SK-N-SH (cell line): ENCODE results near the gene RPL9. TPM values are rescaled to one million over a fixed set of nuclear protein-coding genes. Genes with fewer than 3 reads are reported as not detected.

Experiments
- CTCF ChIA-PET: fragments of 300-600, 350-600 bp; formaldehyde crosslinking; extraction: SDS; loops from one replicate; lab custom pipeline; 2021; lab: Yijun Ruan, JAX
- POLR2A ChIA-PET: fragments of 350-600 bp; sonication (Branson Sonifier 250); formaldehyde crosslinking; extraction: SDS; loops from one replicate; lab custom pipeline; 2020; ENCODE audit warnings: antibody characterized with exemption, inconsistent platforms; lab: Yijun Ruan, JAX
- DNase-seq: peaks from one replicate; pipeline ENCODE4 v3.0.0; 2012
- H2AFZ ChIP-seq: fragments of 200-600 bp; sonication (generic); 2 replicates; pipeline ENCODE4 v1.8.1; 2016; ENCODE audit warnings: antibody characterized with exemption, mild to moderate bottlenecking, low read depth
- H3F3A ChIP-seq: fragments of 200-600 bp; sonication (generic); replicated peaks from 2 replicates; pipeline ENCODE3; 2016; ENCODE audit warnings: antibody characterized with exemption, mild to moderate bottlenecking; ENCODE audit not compliant: insufficient read depth
- H3K27ac ChIP-seq, 2 experiments: fragments of 200-500 bp in 1 of 2; fragments of 200-600 bp in 1 of 2; sonication (Bioruptor generic) in 1 of 2; sonication (generic), shearing (Covaris generic) in 1 of 2; 2 replicates each; pipeline versions ENCODE4 v1.5.1 to v1.6.1; 2014 to 2016; ENCODE audit warnings: low read depth in 2 of 2, inconsistent platforms in 1 of 2, low read length in 1 of 2, mild to moderate bottlenecking in 1 of 2, mixed read lengths in 1 of 2
- H3K27me3 ChIP-seq: fragments of 200-600 bp; sonication (generic), shearing (Covaris generic); 2 replicates; pipeline ENCODE4 v1.6.1; 2016; ENCODE audit warnings: mixed run types; ENCODE audit not compliant: insufficient read depth
- H3K36me3 ChIP-seq, 2 experiments: fragments of 200-500 bp in 1 of 2; fragments of 200-600 bp in 1 of 2; sonication (Bioruptor generic) in 1 of 2; sonication (generic) in 1 of 2; replicated peaks in 1 of 2; 2 replicates each; pipeline versions ENCODE3 to v1.5.1; 2014 to 2016; ENCODE audit warnings: low read length in 1 of 2, mild to moderate bottlenecking in 1 of 2; ENCODE audit not compliant: insufficient read depth in 2 of 2, control insufficient read depth in 1 of 2
- H3K4me1 ChIP-seq, 2 experiments: fragments of 200-500 bp in 1 of 2; fragments of 200-600 bp in 1 of 2; sonication (Bioruptor generic) in 1 of 2; sonication (generic), shearing (Covaris generic) in 1 of 2; 2 replicates each; pipeline versions ENCODE4 v1.5.1 to v1.6.1; 2014 to 2016; ENCODE audit warnings: low read depth in 1 of 2, low read length in 1 of 2, mixed run types in 1 of 2; ENCODE audit not compliant: insufficient read depth in 2 of 2, control insufficient read depth in 1 of 2
- H3K4me2 ChIP-seq: fragments of 200-600 bp; sonication (generic), shearing (Covaris generic); 2 replicates; pipeline ENCODE4 v1.6.1; 2017; ENCODE audit warnings: mixed run types
- H3K4me3 ChIP-seq, 2 experiments: fragments of 200-500 bp in 1 of 2; fragments of 200-600 bp in 1 of 2; sonication (Bioruptor generic) in 1 of 2; sonication (generic), shearing (Covaris generic) in 1 of 2; 2 replicates each; pipeline versions ENCODE4 v1.5.1 to v1.8.1; 2014 to 2016; ENCODE audit warnings: low read depth in 2 of 2, inconsistent platforms in 1 of 2, low read length in 1 of 2, mild to moderate bottlenecking in 1 of 2, mixed read lengths in 1 of 2, moderate library complexity in 1 of 2
- H3K79me2 ChIP-seq: fragments of 200-600 bp; sonication (generic); 2 replicates; pipeline ENCODE4 v1.8.1; 2017; ENCODE audit warnings: mild to moderate bottlenecking; ENCODE audit not compliant: insufficient read depth
- H3K9ac ChIP-seq: fragments of 200-600 bp; sonication (generic); 2 replicates; pipeline ENCODE4 v1.6.1; 2017; ENCODE audit warnings: mixed run types
- H3K9me2 ChIP-seq: fragments of 200-600 bp; sonication (generic); 2 replicates; pipeline ENCODE4 v1.6.1; 2017; ENCODE audit warnings: mixed run types
- H3K9me3 ChIP-seq: fragments of 200-600 bp; sonication (generic); 2 replicates; pipeline ENCODE4 v1.6.1; 2017; ENCODE audit warnings: mixed run types, mild to moderate bottlenecking, moderate library complexity
- H4K20me1 ChIP-seq: fragments of 200-600 bp; sonication (generic); 2 replicates; pipeline ENCODE4 v1.6.1; 2017; ENCODE audit warnings: mild to moderate bottlenecking, mixed run types; ENCODE audit not compliant: insufficient read depth
- ELF1 ChIP-seq: IDR thresholded peaks from 2 replicates; pipeline ENCODE4 v1.4.0; 2012
- EZH2phosphoT487 ChIP-seq: fragments of 200-600 bp; sonication (generic); IDR thresholded peaks from 2 replicates; pipeline ENCODE4 v1.6.1; 2017; ENCODE audit warnings: low read depth, mixed run types, mild to moderate bottlenecking, antibody characterized with exemption, moderate library complexity, borderline replicate concordance
- FOSL2 ChIP-seq: IDR thresholded peaks from 2 replicates; pipeline ENCODE4 v1.4.0; 2012; ENCODE audit warnings: low read depth, mild to moderate bottlenecking, moderate library complexity, borderline replicate concordance
- FOXJ3 ChIP-seq: sonication (generic); formaldehyde crosslinking; IDR thresholded peaks from 2 replicates; pipeline ENCODE4 v1.5.1; 2020; ENCODE audit warnings: mild to moderate bottlenecking, missing genetic modification reagents
- FOXM1 ChIP-seq: IDR thresholded peaks from 2 replicates; pipeline ENCODE4 v1.4.0; 2012; ENCODE audit warnings: low read depth, mild to moderate bottlenecking
- GABPA ChIP-seq: IDR thresholded peaks from 2 replicates; pipeline ENCODE4 v1.4.0; 2012; ENCODE audit warnings: low read depth, mild to moderate bottlenecking
- JUND ChIP-seq: IDR thresholded peaks from 2 replicates; pipeline ENCODE4 v1.4.0; 2012
- MXI1 ChIP-seq: IDR thresholded peaks from 2 replicates; pipeline ENCODE4 v1.6.1; 2012; ENCODE audit warnings: mild to moderate bottlenecking, low read depth, low read length, improper control_type of control experiment
- NFIC ChIP-seq: IDR thresholded peaks from 2 replicates; pipeline ENCODE4 v1.4.0; 2012; ENCODE audit warnings: borderline replicate concordance
- POLR2AphosphoS5 ChIP-seq: IDR thresholded peaks from 2 replicates; pipeline ENCODE4 v1.6.1; 2012; ENCODE audit warnings: low read depth, low read length
- RFX5 ChIP-seq: IDR thresholded peaks from 2 replicates; pipeline ENCODE4 v1.6.1; 2012; ENCODE audit warnings: mild to moderate bottlenecking, improper control_type of control experiment, low read length
- SMC3 ChIP-seq: IDR thresholded peaks from 2 replicates; pipeline ENCODE4 v1.6.1; 2012; ENCODE audit warnings: low read depth, low read length, improper control_type of control experiment
- TAF1 ChIP-seq: IDR thresholded peaks from 2 replicates; pipeline ENCODE4 v1.6.1; 2012; ENCODE audit warnings: low read depth, mild to moderate bottlenecking, low read length, moderate library complexity, borderline replicate concordance
- TEAD4 ChIP-seq: IDR thresholded peaks from 2 replicates; pipeline ENCODE4 v1.4.0; 2012; ENCODE audit warnings: mild to moderate bottlenecking, borderline replicate concordance; ENCODE audit not compliant: insufficient read depth
- YY1 ChIP-seq: IDR thresholded peaks from 2 replicates; pipeline ENCODE4 v1.4.0; 2012; ENCODE audit warnings: low read depth, mild to moderate bottlenecking
- WGBS: methylation state at CpG from one replicate; pipeline ENCODE4 v1.1.6; 2017; ENCODE audit warnings: low lambda C conversion rate; 5-methylcytosine and 5-hydroxymethylcytosine counted together
- polyA plus RNA-seq, 3 experiments: library from polyadenylated mRNA; depleted of rRNA; stranded (reverse); fragments of >200 nt; gene quantifications; 2 replicates each; pipeline ENCODE4 v1.2.3, GENCODE V29; 2012
- TF ChIP-seq, protein P1 (sequence below): IDR thresholded peaks from 2 replicates; pipeline ENCODE4 v1.6.1; 2012; ENCODE audit warnings: mild to moderate bottlenecking, low read depth, low read length, moderate library complexity
- TF ChIP-seq, protein P2 (sequence below): fragments of 200-600 bp; sonication (generic); IDR thresholded peaks from 2 replicates; pipeline ENCODE4 v1.6.1; 2017; ENCODE audit warnings: antibody characterized with exemption, mild to moderate bottlenecking, moderate library complexity
- TF ChIP-seq, protein P3 (sequence below): IDR thresholded peaks from 2 replicates; pipeline ENCODE4 v1.4.0; 2012; ENCODE audit warnings: low read depth, borderline replicate concordance

Gene RPL9
- polyA plus RNA-seq, 1 of the 3 experiments (the other 2 are of a cell fraction): 1,564 TPM

DNA sequence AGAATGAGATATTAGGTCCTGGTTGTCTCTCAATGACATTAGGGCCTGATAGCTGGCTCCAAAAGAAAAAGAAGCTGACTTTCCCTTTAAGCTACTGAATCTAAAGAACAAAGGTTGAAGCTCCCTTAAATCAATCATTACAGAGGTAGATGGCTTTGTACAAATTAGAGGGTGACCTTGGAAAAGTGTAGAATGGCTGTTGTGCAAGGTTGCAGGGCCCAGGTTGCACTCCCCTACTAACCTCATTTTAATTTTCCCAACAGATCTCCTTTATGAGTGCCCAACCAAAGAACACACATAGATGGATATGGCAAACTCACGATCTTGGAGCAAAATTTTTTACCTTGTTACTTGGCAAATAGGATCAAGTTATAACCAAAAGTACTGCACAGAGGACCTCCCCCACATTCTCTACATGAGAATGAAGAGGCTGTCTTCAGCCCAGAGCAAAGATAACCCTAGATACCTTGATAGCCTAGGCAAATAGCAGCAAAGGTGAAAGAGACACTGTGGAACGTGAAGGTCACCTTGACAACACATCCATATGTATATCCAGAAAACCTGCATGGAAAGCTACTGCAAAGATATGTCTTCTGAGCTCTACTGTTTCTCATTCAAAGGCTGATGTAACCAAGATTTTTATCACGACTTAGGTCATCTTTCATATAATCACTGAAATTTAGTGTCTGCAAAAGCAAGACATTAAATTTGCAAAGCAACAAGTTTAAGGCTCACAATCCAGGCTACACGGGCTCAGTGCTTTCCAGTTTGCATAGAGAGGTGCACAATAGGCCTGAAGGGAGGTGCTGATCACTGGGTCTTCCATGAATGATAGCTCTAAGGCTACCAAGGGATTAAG is 29.0 kb downstream of the RPL9 start:
- no peak overlapping the region for H3K9ac ChIP-seq
- no peak for DNase-seq
- H3K27me3 ChIP-seq: no peaks in the 10 kb centered on the region
- no peaks in the 10 kb centered on the region for H3K9me2 ChIP-seq
- no peaks in the 10 kb centered on the region for H3K79me2 ChIP-seq
- no peak overlapping the region for H3K27ac ChIP-seq
- H3K9me3 ChIP-seq: no peaks in the 10 kb centered on the region
- H4K20me1 ChIP-seq: no peaks in the 10 kb centered on the region
- POLR2A ChIA-PET: no interaction called here
- H2AFZ ChIP-seq: no peak overlapping the region
- H3K4me3 ChIP-seq: no peak overlapping the region
- H3K36me3 ChIP-seq: no peaks in the 10 kb centered on the region
- no peaks in the 10 kb centered on the region for H3K4me1 ChIP-seq
- TF ChIP-seq MXI1: no peak
- no peak for TF ChIP-seq NFIC
- no peak for TF ChIP-seq TEAD4
- no peak for TF ChIP-seq FOXJ3 (CRISPR knock-in tag)
- no peak for TF ChIP-seq YY1
- no peak for TF ChIP-seq GABPA
- TF ChIP-seq, protein P1, sequence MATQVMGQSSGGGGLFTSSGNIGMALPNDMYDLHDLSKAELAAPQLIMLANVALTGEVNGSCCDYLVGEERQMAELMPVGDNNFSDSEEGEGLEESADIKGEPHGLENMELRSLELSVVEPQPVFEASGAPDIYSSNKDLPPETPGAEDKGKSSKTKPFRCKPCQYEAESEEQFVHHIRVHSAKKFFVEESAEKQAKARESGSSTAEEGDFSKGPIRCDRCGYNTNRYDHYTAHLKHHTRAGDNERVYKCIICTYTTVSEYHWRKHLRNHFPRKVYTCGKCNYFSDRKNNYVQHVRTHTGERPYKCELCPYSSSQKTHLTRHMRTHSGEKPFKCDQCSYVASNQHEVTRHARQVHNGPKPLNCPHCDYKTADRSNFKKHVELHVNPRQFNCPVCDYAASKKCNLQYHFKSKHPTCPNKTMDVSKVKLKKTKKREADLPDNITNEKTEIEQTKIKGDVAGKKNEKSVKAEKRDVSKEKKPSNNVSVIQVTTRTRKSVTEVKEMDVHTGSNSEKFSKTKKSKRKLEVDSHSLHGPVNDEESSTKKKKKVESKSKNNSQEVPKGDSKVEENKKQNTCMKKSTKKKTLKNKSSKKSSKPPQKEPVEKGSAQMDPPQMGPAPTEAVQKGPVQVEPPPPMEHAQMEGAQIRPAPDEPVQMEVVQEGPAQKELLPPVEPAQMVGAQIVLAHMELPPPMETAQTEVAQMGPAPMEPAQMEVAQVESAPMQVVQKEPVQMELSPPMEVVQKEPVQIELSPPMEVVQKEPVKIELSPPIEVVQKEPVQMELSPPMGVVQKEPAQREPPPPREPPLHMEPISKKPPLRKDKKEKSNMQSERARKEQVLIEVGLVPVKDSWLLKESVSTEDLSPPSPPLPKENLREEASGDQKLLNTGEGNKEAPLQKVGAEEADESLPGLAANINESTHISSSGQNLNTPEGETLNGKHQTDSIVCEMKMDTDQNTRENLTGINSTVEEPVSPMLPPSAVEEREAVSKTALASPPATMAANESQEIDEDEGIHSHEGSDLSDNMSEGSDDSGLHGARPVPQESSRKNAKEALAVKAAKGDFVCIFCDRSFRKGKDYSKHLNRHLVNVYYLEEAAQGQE: no peak
- TF ChIP-seq, protein P2, sequence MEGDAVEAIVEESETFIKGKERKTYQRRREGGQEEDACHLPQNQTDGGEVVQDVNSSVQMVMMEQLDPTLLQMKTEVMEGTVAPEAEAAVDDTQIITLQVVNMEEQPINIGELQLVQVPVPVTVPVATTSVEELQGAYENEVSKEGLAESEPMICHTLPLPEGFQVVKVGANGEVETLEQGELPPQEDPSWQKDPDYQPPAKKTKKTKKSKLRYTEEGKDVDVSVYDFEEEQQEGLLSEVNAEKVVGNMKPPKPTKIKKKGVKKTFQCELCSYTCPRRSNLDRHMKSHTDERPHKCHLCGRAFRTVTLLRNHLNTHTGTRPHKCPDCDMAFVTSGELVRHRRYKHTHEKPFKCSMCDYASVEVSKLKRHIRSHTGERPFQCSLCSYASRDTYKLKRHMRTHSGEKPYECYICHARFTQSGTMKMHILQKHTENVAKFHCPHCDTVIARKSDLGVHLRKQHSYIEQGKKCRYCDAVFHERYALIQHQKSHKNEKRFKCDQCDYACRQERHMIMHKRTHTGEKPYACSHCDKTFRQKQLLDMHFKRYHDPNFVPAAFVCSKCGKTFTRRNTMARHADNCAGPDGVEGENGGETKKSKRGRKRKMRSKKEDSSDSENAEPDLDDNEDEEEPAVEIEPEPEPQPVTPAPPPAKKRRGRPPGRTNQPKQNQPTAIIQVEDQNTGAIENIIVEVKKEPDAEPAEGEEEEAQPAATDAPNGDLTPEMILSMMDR: no peak
- no peak for TF ChIP-seq RFX5
- TF ChIP-seq, all 33 proteins: peak for 0
- WGBS: 54% methylated on average over 4 of the region's 4 CpGs
- no peaks in the 10 kb centered on the region for H3F3A ChIP-seq
- H3K4me2 ChIP-seq: no peak overlapping the region
- CTCF ChIA-PET: interaction anchor here (1.2 kb wide), 1 partner anchor 26 kb away, joined by 3 read pairs; no protein-coding TSS in a partner anchor

DNA sequence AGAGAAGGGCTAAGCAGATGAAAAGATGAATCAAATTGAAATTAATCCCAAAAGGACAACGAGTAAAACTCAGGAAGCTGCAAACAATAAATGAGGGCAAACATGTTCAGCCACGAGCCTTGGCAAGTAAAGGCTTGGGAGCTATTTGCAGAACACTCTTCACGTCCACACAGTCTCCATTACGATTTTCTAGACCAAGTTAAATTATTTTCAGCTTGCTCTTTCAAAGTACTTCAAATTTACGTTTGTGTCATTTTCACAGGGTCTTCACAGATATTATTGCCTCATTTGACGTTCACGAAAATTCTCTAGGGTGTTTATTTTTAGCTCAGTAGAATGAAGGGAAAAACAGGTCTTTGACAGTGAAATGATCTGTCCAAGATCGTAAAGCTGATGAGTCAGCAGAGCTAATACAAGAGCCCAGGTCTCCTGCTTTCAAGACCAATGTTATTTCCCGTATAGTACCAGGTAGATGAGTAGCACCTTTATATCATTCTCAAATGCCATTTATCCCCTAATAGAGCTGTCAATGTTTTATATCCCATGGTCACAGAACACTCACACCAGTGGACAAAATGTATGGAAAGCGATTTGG is 31.1 kb downstream of the RPL9 start:
- 77% methylated on average over 10 of the region's 10 CpGs for WGBS
- Histone ChIP-seq H3K27ac (no peak overlapping the region), H3K9me3 (no peaks in the 10 kb centered on the region), H4K20me1 (no peaks in the 10 kb centered on the region), H3K9ac (no peak overlapping the region), H3K79me2 (no peaks in the 10 kb centered on the region), H3K9me2 (no peaks in the 10 kb centered on the region), H3K4me3 (no peak overlapping the region), H3F3A (no peaks in the 10 kb centered on the region), H3K27me3 (no peaks in the 10 kb centered on the region), H2AFZ (no peak overlapping the region), H3K4me2 (no peak overlapping the region), H3K4me1 (no peaks in the 10 kb centered on the region), H3K36me3 (no peaks in the 10 kb centered on the region)
- DNase-seq: no peak
- ChIA-PET CTCF (interaction anchor here (1.4 kb wide), 2 partner anchors 8 to 19 kb away, joined by 4 to 5 read pairs; no protein-coding TSS in a partner anchor), POLR2A (no interaction called here)
- no peak for TF ChIP-seq SMC3
- no peak for TF ChIP-seq JUND
- TF ChIP-seq MXI1: no peak
- no peak for TF ChIP-seq FOSL2
- TF ChIP-seq EZH2phosphoT487: no peak
- TF ChIP-seq, protein P3, sequence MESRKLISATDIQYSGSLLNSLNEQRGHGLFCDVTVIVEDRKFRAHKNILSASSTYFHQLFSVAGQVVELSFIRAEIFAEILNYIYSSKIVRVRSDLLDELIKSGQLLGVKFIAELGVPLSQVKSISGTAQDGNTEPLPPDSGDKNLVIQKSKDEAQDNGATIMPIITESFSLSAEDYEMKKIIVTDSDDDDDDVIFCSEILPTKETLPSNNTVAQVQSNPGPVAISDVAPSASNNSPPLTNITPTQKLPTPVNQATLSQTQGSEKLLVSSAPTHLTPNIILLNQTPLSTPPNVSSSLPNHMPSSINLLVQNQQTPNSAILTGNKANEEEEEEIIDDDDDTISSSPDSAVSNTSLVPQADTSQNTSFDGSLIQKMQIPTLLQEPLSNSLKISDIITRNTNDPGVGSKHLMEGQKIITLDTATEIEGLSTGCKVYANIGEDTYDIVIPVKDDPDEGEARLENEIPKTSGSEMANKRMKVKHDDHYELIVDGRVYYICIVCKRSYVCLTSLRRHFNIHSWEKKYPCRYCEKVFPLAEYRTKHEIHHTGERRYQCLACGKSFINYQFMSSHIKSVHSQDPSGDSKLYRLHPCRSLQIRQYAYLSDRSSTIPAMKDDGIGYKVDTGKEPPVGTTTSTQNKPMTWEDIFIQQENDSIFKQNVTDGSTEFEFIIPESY: no peak
- TF ChIP-seq FOXM1: no peak
- no peak for TF ChIP-seq POLR2AphosphoS5
- TF ChIP-seq TAF1: no peak
- TF ChIP-seq ELF1: no peak
